Lower lobe of right lung (tissue), 2 donors: ENCODE data around the gene MYBPC1. TPM values are rescaled to one million over a fixed set of nuclear protein-coding genes. Genes with fewer than 3 reads are reported as not detected.
A peak's percentile ranks its signal among the peaks of the same experiment; 100 is the strongest.

Experiments used
- ATAC-seq, 2 donors: fragments of 200-7000 bp; cut with Tn5 transposase; one replicate each; pipeline ENCODE4 v1.9.1; 2020 to 2022; ENCODE audit warnings: mild to moderate bottlenecking in 2 of 2, moderate library complexity in 2 of 2
- DNase-seq: peaks from one replicate; pipeline ENCODE4 v3.0.0-alpha.2; 2020
- H3K27ac ChIP-seq: fragments of 200-600 bp; one replicate; pipeline ENCODE4 v1.8.0; 2022
- H3K27me3 ChIP-seq: fragments of 200-600 bp; one replicate; pipeline ENCODE4 v1.8.0; 2022; ENCODE audit warnings: low read depth
- H3K36me3 ChIP-seq: fragments of 200-600 bp; one replicate; pipeline ENCODE4 v1.8.0; 2022; ENCODE audit warnings: mild to moderate bottlenecking
- H3K4me1 ChIP-seq: fragments of 200-600 bp; one replicate; pipeline ENCODE4 v1.8.0; 2022
- H3K4me3 ChIP-seq: fragments of 200-600 bp; one replicate; pipeline ENCODE4 v1.8.0; 2022; ENCODE audit warnings: mild to moderate bottlenecking
- H3K9me3 ChIP-seq: fragments of 200-600 bp; one replicate; pipeline ENCODE4 v1.8.0; 2022
- intact Hi-C: fragments of 100-400 bp; cut with DNase I; formaldehyde crosslinking; loops from one replicate; pipeline ENCODE4 v1.11.0; 2022
- total RNA-seq: library from RNA; stranded (reverse); fragmentation: NEBNext Ultra II Directional; extraction: Animal tissue kit (Norgen Biotek cat#: 25700); gene quantifications from one replicate; pipeline ENCODE4 v1.2.1, GENCODE V29; 2021
- TF ChIP-seq, protein P1 (sequence below): fragments of 200-600 bp; IDR thresholded peaks from one replicate; pipeline ENCODE4 v1.8.0; 2022; ENCODE audit warnings: antibody characterized with exemption, mild to moderate bottlenecking
- donor health status: DM: no; HTN: yes; CAD: no; lungs with severe emphysema.

The MYBPC1 gene
- total RNA-seq, 1 donor from 2014 or later = not detected

- no peaks in the 10 kb centered on the region for H3K9me3 ChIP-seq
- H3K27me3 ChIP-seq = no peaks in the 10 kb centered on the region
- intact Hi-C loops = no loop called here
- ATAC-seq = peak; percentile 82 to 85
- TF ChIP-seq, protein P1, sequence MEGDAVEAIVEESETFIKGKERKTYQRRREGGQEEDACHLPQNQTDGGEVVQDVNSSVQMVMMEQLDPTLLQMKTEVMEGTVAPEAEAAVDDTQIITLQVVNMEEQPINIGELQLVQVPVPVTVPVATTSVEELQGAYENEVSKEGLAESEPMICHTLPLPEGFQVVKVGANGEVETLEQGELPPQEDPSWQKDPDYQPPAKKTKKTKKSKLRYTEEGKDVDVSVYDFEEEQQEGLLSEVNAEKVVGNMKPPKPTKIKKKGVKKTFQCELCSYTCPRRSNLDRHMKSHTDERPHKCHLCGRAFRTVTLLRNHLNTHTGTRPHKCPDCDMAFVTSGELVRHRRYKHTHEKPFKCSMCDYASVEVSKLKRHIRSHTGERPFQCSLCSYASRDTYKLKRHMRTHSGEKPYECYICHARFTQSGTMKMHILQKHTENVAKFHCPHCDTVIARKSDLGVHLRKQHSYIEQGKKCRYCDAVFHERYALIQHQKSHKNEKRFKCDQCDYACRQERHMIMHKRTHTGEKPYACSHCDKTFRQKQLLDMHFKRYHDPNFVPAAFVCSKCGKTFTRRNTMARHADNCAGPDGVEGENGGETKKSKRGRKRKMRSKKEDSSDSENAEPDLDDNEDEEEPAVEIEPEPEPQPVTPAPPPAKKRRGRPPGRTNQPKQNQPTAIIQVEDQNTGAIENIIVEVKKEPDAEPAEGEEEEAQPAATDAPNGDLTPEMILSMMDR = no peak
- no peaks in the 10 kb centered on the region for H3K36me3 ChIP-seq
- H3K4me1 ChIP-seq = peaks cover 38% of the 10 kb centered on the region
- peak; percentile 87 for DNase-seq
- H3K27ac ChIP-seq = peak within 1 kb of the TSS; percentile 89
- H3K4me3 ChIP-seq = peak within 1 kb of the TSS; percentile 90
Measured at GRCh38 chr12:101697197-101697929, 102.6 kb downstream of the MYBPC1 start, which contains the start of gene CHPT1. TSS of gene CHPT1 (plus strand) at chr12:101697640. CDS start at chr12:101697862, 222 bp downstream.

DNA sequence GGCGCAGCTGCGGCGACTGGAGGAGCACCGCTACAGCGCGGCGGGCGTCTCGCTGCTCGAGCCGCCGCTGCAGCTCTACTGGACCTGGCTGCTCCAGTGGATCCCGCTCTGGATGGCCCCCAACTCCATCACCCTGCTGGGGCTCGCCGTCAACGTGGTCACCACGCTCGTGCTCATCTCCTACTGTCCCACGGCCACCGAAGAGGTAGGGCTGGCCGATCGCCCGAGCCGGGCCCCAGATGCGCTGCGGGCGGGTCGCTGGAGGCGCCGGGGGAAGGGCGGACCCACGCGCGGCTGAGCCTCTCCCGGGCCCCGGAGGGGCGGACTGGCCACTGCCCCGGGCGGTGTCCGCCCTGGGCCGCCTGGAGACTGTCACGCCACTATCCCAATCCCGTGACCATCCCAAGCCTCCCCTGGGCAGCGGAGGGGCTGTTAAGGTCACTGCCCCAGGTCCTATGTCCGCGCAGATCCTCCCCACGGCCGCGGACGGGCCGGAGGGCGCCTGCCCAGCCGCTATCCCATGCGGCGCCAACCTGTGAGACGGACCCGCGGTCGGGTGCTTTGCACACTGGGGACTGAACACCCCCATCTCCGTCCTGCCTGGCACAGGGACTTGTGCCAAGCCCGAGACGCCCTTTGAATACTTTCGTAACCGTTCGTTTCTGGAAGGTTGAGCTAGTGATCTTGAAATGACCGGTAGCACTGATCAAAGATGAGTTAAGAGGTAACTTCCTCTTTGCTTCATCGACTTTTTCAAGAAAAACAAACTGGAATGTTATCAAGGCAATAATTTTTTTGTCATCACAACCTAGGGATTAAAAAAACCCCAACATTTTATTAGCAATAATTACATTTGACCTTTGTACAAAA, 103.4 kb downstream of the MYBPC1 start:
- no peaks in the 10 kb centered on the region for H3K9me3 ChIP-seq
- H3K36me3 ChIP-seq = no peaks in the 10 kb centered on the region
- intact Hi-C loops = no loop called here
- peak overlapping the region; percentile 90 for H3K4me3 ChIP-seq
- peaks cover 45% of the 10 kb centered on the region for H3K4me1 ChIP-seq
- peak overlapping the region; percentile 89 for H3K27ac ChIP-seq
- ATAC-seq (peak; percentile 74 to 77), DNase-seq (peak; percentile 70)
- TF ChIP-seq, protein P1 = no peak
- H3K27me3 ChIP-seq = no peaks in the 10 kb centered on the region

- Histone ChIP-seq H3K4me3 (peak overlapping the region; percentile 90), H3K27ac (no peak overlapping the region), H3K36me3 (no peaks in the 10 kb centered on the region), H3K27me3 (no peaks in the 10 kb centered on the region), H3K4me1 (peaks cover 52% of the 10 kb centered on the region), H3K9me3 (no peaks in the 10 kb centered on the region)
- no peak for DNase-seq
- intact Hi-C loops = no loop called here
- ATAC-seq = no peak
- TF ChIP-seq, protein P1 = no peak
Measured at GRCh38 chr12:101698800-101699347, 104.1 kb downstream of the MYBPC1 start.

DNA sequence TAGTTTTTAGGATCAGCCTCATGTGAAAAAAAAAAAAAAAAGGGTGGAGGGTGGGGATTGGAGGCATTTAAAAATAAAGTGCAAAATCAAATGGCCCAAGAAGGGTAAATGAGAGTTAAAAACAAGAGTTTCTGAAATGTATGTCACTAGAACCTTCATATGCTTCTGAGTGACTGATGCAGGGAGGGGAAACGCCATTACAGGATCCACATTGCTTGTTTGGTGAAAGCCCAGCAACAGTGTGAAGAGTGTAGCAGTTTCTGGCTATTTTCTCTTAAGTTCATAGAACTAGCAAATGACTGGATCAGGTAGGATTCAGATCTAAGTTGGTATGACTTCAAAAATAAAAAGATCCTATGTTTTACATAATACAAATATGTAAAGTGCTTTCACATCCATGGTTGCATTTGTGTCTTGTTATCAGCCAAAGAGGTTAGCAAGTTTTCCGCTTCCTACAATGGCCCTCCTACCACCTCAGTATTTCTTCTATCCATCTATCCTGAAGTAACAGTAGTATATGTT, 105.6 kb downstream of the MYBPC1 start:
- no peaks in the 10 kb centered on the region for H3K9me3 ChIP-seq
- no peak for DNase-seq
- no peak for ATAC-seq
- H3K27me3 ChIP-seq = no peaks in the 10 kb centered on the region
- TF ChIP-seq, protein P1 = no peak
- peaks cover 53% of the 10 kb centered on the region for H3K4me1 ChIP-seq
- no peak overlapping the region for H3K27ac ChIP-seq
- intact Hi-C loops = no loop called here
- peak overlapping the region; percentile 7 for H3K4me3 ChIP-seq
- no peaks in the 10 kb centered on the region for H3K36me3 ChIP-seq

DNA sequence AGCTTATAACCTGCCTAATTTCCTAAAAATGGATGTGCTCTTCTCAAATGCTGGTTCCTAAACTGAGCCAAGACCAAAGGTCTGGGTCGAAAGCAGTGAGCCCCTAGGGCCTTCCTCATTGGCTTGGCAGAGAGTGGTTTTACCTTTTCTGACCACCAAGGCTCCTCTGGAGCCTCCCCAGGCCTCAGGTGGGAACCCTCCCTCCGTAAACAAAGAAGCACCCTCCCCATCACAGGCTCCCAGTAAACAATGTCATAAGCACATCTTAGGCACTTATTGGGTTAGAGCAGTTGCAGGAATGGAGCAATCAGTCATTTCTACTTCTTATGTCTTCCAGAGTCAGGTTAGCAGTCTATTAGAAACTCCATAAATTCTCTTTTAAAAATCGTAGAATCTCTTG, 108.7 kb downstream of the MYBPC1 start:
- intact Hi-C loops = no loop called here
- DNase-seq = no peak
- Histone ChIP-seq H3K9me3 (no peaks in the 10 kb centered on the region), H3K4me1 (peaks cover 45% of the 10 kb centered on the region), H3K27ac (no peak overlapping the region), H3K4me3 (no peak overlapping the region), H3K36me3 (no peaks in the 10 kb centered on the region), H3K27me3 (no peaks in the 10 kb centered on the region)
- ATAC-seq = no peak
- TF ChIP-seq, protein P1 = no peak
